Small intestine (tissue), 7 donors: ENCODE results near the gene CDC25B. TPM values are rescaled to one million over a fixed set of nuclear protein-coding genes. Genes with fewer than 3 reads are reported as not detected.

Experiments used
- DNase-seq, 2 donors: peaks; one replicate each; pipeline versions ENCODE4 v3.0.0 to v3.0.0-alpha.2; 2013
- FAIRE-seq: peaks from 2 replicates; lab custom pipeline; 2012; peaks lifted over from hg19 to GRCh38; lab: Jason Lieb, UNC
- H3K27ac ChIP-seq, 3 donors: one replicate each; pipeline ENCODE4 v1.5.1; 2013; ENCODE audit warnings: low read length in 2 of 3, mild to moderate bottlenecking in 2 of 3, control low read depth in 1 of 3, inconsistent platforms in 1 of 3, low read depth in 1 of 3, moderate library complexity in 1 of 3
- H3K27me3 ChIP-seq, 3 donors: one replicate each; pipeline ENCODE4 v1.6.1; 2013; ENCODE audit warnings: low read length in 3 of 3, inconsistent platforms in 1 of 3; ENCODE audit not compliant: control insufficient read depth in 3 of 3, insufficient read depth in 3 of 3
- H3K36me3 ChIP-seq, 3 donors: one replicate each; pipeline ENCODE4 v1.6.1; 2013; ENCODE audit warnings: low read length in 3 of 3, inconsistent platforms in 1 of 3, low read depth in 1 of 3, mild to moderate bottlenecking in 1 of 3, moderate library complexity in 1 of 3; ENCODE audit not compliant: control insufficient read depth in 3 of 3, insufficient read depth in 2 of 3
- H3K4me1 ChIP-seq, 3 donors: one replicate each; pipeline ENCODE4 v1.6.1; 2013; ENCODE audit warnings: low read length in 2 of 3, inconsistent platforms in 1 of 3, low read depth in 1 of 3, mild to moderate bottlenecking in 1 of 3, moderate library complexity in 1 of 3; ENCODE audit not compliant: control insufficient read depth in 3 of 3, insufficient read depth in 2 of 3
- H3K4me3 ChIP-seq, 3 donors: one replicate each; pipeline ENCODE4 v1.5.1; 2013; ENCODE audit warnings: low read length in 3 of 3, control low read depth in 1 of 3, inconsistent platforms in 1 of 3, low read depth in 1 of 3, mild to moderate bottlenecking in 1 of 3, moderate library complexity in 1 of 3
- H3K9me3 ChIP-seq, 2 donors: one replicate each; pipeline ENCODE4 v1.6.1; 2013; ENCODE audit warnings: low read depth in 1 of 2, low read length in 1 of 2; ENCODE audit not compliant: control insufficient read depth in 2 of 2, insufficient read depth in 1 of 2
- WGBS, 3 donors: extraction: QIAGEN DNeasy Blood & Tissue Kit; methylation state at CpG; one replicate each; pipeline ENCODE4 v1.1.7; 2013; 5-methylcytosine and 5-hydroxymethylcytosine counted together
- polyA plus RNA-seq, 4 donors: library from polyadenylated mRNA; stranded (reverse) in 3 of 4; unstranded in 1 of 4; fragments of 200-250 nt in 3 of 4; fragments of 120-200 nt in 1 of 4; gene quantifications; one replicate each; pipeline versions ENCODE4 v1.2.1 to v1.2.3, GENCODE V29; 2013
- donor health status: healthy with polysubstance abuse.
- donor health status: control.
- donor health status: control.
- donor health status: Bipolar disorder and iron deficiency.
- donor health status: healthy.

CDC25B gene
- polyA plus RNA-seq, 4 donors = 15.7 to 53.8 (median 20.3) TPM

- Histone ChIP-seq H3K27me3 (no peaks in the 10 kb centered on the region), H3K36me3 (peaks cover 0 to 15% (median 0%) of the 10 kb centered on the region in 3 donors), H3K27ac (no peak overlapping the region), H3K4me1 (peaks cover 0 to 31% (median 1%) of the 10 kb centered on the region in 3 donors), H3K4me3 (peak overlapping the region in 2 of 3 donors; percentile 41 to 54), H3K9me3 (no peaks in the 10 kb centered on the region)
- 16 to 29% (median 23%) methylated on average over 9 of the region's 9 CpGs for WGBS, 3 donors
- DNase-seq (no peak), FAIRE-seq (no peak)
Observed at GRCh38 chr20:3766422-3767109, 29.5 kb upstream of the CDC25B start.

- Histone ChIP-seq H3K36me3 (peaks cover 0 to 13% (median 0%) of the 10 kb centered on the region in 3 donors), H3K27me3 (no peaks in the 10 kb centered on the region), H3K4me3 (peak overlapping the region; percentile 6 to 54 (median 41)), H3K9me3 (no peaks in the 10 kb centered on the region), H3K4me1 (peaks cover 0 to 31% (median 1%) of the 10 kb centered on the region in 3 donors), H3K27ac (no peak overlapping the region)
- DNase-seq (peak; percentile 20 to 48), FAIRE-seq (no peak)
- WGBS, 3 donors = 0 to 2% (median 1%) methylated on average over 21 of the region's 21 CpGs
Observed at GRCh38 chr20:3767110-3767426, 29.0 kb upstream of the CDC25B start.

GRCh38 chr20:3767427-3768341, 28.4 kb upstream of the CDC25B start, which contains the start of gene ADISSP:
Gene ADISSP (minus strand): TSS chr20:3767753. CDS start chr20:3760100, 7,653 bp downstream.
- DNase-seq (peak; percentile 98 to 99), FAIRE-seq (no peak)
- peak within 1 kb of the TSS; percentile 60 to 94 (median 92) for H3K27ac ChIP-seq
- WGBS, 3 donors = 0 to 1% (median 0%) methylated on average over 55 to 80 of the region's 80 CpGs
- peaks cover 0 to 11% (median 0%) of the 10 kb centered on the region in 3 donors for H3K36me3 ChIP-seq
- H3K9me3 ChIP-seq = no peaks in the 10 kb centered on the region
- H3K4me1 ChIP-seq = peaks cover 0 to 31% (median 1%) of the 10 kb centered on the region in 3 donors
- H3K4me3 ChIP-seq = peak within 1 kb of the TSS; percentile 54 to 60 (median 59)
- H3K27me3 ChIP-seq = no peaks in the 10 kb centered on the region

GRCh38 chr20:3768342-3769130, 27.6 kb upstream of the CDC25B start:
- Histone ChIP-seq H3K9me3 (no peaks in the 10 kb centered on the region), H3K4me1 (peaks cover 0 to 30% (median 1%) of the 10 kb centered on the region in 3 donors), H3K27ac (peak overlapping the region; percentile 60 to 94 (median 92)), H3K4me3 (peak overlapping the region; percentile 53 to 60 (median 59)), H3K27me3 (no peaks in the 10 kb centered on the region), H3K36me3 (peaks cover 0 to 11% (median 0%) of the 10 kb centered on the region in 3 donors)
- 1% methylated on average over 49 to 51 of the region's 51 CpGs for WGBS, 3 donors
- no peak for FAIRE-seq
- DNase-seq = peak; percentile 59 to 84

DNA sequence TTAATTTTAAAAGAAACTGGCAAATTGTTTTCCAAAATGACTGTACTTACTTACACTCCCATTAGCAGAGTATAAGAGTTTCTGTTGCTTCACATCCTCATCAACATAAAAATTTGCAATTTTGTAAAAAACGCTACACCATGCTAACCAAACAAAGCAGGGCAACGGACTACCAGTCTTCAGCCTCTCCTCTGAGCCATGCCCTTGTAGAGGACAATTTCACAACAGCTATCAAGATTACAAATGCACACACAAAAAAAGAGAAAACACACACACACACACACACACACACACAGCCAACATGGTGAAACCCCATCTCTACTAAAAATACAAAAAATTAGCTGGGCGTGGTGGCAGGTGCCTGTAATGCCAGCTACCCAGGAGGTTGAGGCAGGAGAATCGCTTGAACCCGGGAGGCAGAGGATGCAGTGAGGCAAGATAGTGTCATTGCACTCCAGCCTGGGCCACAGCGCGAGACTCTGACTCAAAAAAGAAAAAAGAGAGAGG, 24.5 kb upstream of the CDC25B start:
- DNase-seq = no peak
- Histone ChIP-seq H3K36me3 (no peaks in the 10 kb centered on the region), H3K27me3 (no peaks in the 10 kb centered on the region), H3K9me3 (peaks cover 0 to 6% of the 10 kb centered on the region in 2 donors), H3K4me1 (peaks cover 0 to 11% (median 1%) of the 10 kb centered on the region in 3 donors), H3K27ac (no peak overlapping the region), H3K4me3 (no peak overlapping the region)
- WGBS, 3 donors = 75 to 84% (median 84%) methylated on average over 7 of the region's 7 CpGs
- no peak for FAIRE-seq

GRCh38 chr20:3775457-3776108, 20.5 kb upstream of the CDC25B start:
- Histone ChIP-seq H3K4me3 (no peak overlapping the region), H3K9me3 (peaks cover 0 to 12% of the 10 kb centered on the region in 2 donors), H3K27ac (no peak overlapping the region), H3K36me3 (no peaks in the 10 kb centered on the region), H3K4me1 (peaks cover 0 to 21% (median 5%) of the 10 kb centered on the region in 3 donors), H3K27me3 (peaks cover 0 to 32% (median 0%) of the 10 kb centered on the region in 3 donors)
- DNase-seq (no peak), FAIRE-seq (no peak)
- WGBS, 3 donors = 90 to 91% (median 91%) methylated on average over 4 of the region's 4 CpGs

- 9 to 11% (median 10%) methylated on average over 16 of the region's 16 CpGs for WGBS, 3 donors
- DNase-seq = no peak
- Histone ChIP-seq H3K4me1 (peaks cover 0 to 38% (median 5%) of the 10 kb centered on the region in 3 donors), H3K27ac (no peak overlapping the region), H3K9me3 (peaks cover 0 to 12% of the 10 kb centered on the region in 2 donors), H3K36me3 (peaks cover 0 to 5% (median 0%) of the 10 kb centered on the region in 3 donors), H3K27me3 (peaks cover 0 to 32% (median 0%) of the 10 kb centered on the region in 3 donors), H3K4me3 (peak overlapping the region; percentile 34 to 62 (median 41))
- FAIRE-seq = no peak
Observed at GRCh38 chr20:3777381-3777715, 18.8 kb upstream of the CDC25B start.
